Kidney epithelial cell (primary cell): ENCODE measurements around the gene ENO3. TPM values are rescaled to one million over a fixed set of nuclear protein-coding genes. Genes with fewer than 3 reads are reported as not detected.

ENCODE experiments used
- DNase-seq: peaks from one replicate; pipeline ENCODE4 v3.0.0-alpha.2; 2010; ENCODE audit warnings: low read depth
- H3K27me3 ChIP-seq: 2 replicates; pipeline ENCODE4 v1.6.0; 2011; ENCODE audit warnings: low read length; ENCODE audit not compliant: control insufficient read depth, insufficient read depth
- H3K36me3 ChIP-seq: 2 replicates; pipeline ENCODE4 v1.5.1; 2011; ENCODE audit warnings: low read length; ENCODE audit not compliant: control insufficient read depth, insufficient read depth
- H3K4me3 ChIP-seq: 2 replicates; pipeline ENCODE4 v1.5.1; 2011; ENCODE audit warnings: low read depth, mild to moderate bottlenecking, control low read depth, low read length
- CTCF ChIP-seq: IDR thresholded peaks from 2 replicates; pipeline ENCODE4 v1.5.1; 2011; ENCODE audit warnings: mild to moderate bottlenecking, moderate library complexity, low read length, control low read depth, inconsistent platforms; ENCODE audit not compliant: insufficient read depth, poor library complexity, severe bottlenecking
- total RNA-seq: library from RNA; depleted of rRNA; stranded (reverse); fragments of >200 nt; gene quantifications from 2 replicates; pipeline ENCODE4 v1.2.3, GENCODE V29; 2015

The ENO3 gene
- total RNA-seq, 1 donor from 2014 or later: 3.5 TPM

- no peak for DNase-seq
- no peak for TF ChIP-seq CTCF
- H3K4me3 ChIP-seq: no peak overlapping the region
These were observed 5.6 kb upstream of the ENO3 start for GRCh38 chr17:4945176-4945943.

GRCh38 chr17:4945944-4946280 lies 5.0 kb upstream of the ENO3 start:
- TF ChIP-seq CTCF: no peak
- Histone ChIP-seq H3K27me3 (no peaks in the 10 kb centered on the region), H3K4me3 (peak overlapping the region; percentile 91), H3K36me3 (peaks cover 1% of the 10 kb centered on the region)
- no peak for DNase-seq

More at GRCh38 chr17:4945176-4945943, 5.6 kb upstream of the ENO3 start:
- Histone ChIP-seq H3K36me3 (peaks cover 1% of the 10 kb centered on the region), H3K27me3 (no peaks in the 10 kb centered on the region)

GRCh38 chr17:4946312-4946976 lies 4.5 kb upstream of the ENO3 start:
- peak overlapping the region; percentile 91 for H3K4me3 ChIP-seq
- no peak for TF ChIP-seq CTCF
- no peaks in the 10 kb centered on the region for H3K27me3 ChIP-seq
- DNase-seq: no peak
- peaks cover 1% of the 10 kb centered on the region for H3K36me3 ChIP-seq

GRCh38 chr17:4947010-4947410 lies 3.9 kb upstream of the ENO3 start:
- H3K4me3 ChIP-seq: peak overlapping the region; percentile 91
- no peaks in the 10 kb centered on the region for H3K27me3 ChIP-seq
- TF ChIP-seq CTCF: no peak
- peaks cover 1% of the 10 kb centered on the region for H3K36me3 ChIP-seq
- DNase-seq: no peak

- TF ChIP-seq CTCF: no peak
- H3K4me3 ChIP-seq: peak overlapping the region; percentile 91
- DNase-seq: no peak
- H3K27me3 ChIP-seq: no peaks in the 10 kb centered on the region
- peaks cover 1% of the 10 kb centered on the region for H3K36me3 ChIP-seq
These were observed 3.3 kb upstream of the ENO3 start for GRCh38 chr17:4947411-4948165.
